Neuronal stem cell (in vitro differentiated cells): ENCODE results near the gene PNMA8C.
A peak's percentile ranks its signal among the peaks of the same experiment; 100 is the strongest.

Experiments used
- DNase-seq: peaks from one replicate; pipeline ENCODE4 v3.0.0-alpha.2; 2013; ENCODE audit warnings: low spot score
- H2AFZ ChIP-seq: one replicate; pipeline ENCODE4 v1.6.1; 2013; ENCODE audit warnings: mild to moderate bottlenecking, low read length, inconsistent platforms
- H2AK5ac ChIP-seq: 2 replicates; pipeline ENCODE4 v1.6.1; 2013; ENCODE audit warnings: low read depth, mild to moderate bottlenecking, inconsistent platforms, low read length, moderate library complexity, mixed read lengths
- H2BK120ac ChIP-seq: 2 replicates; pipeline ENCODE4 v1.6.1; 2013; ENCODE audit warnings: low read depth, mild to moderate bottlenecking, inconsistent platforms, low read length, moderate library complexity, mixed read lengths
- H2BK12ac ChIP-seq: one replicate; pipeline ENCODE4 v1.6.1; 2013; ENCODE audit warnings: low read length, inconsistent platforms
- H2BK15ac ChIP-seq: 2 replicates; pipeline ENCODE4 v1.6.1; 2013; ENCODE audit warnings: mild to moderate bottlenecking, low read length, inconsistent platforms, mixed read lengths
- H2BK5ac ChIP-seq: one replicate; pipeline ENCODE4 v1.6.1; 2013; ENCODE audit warnings: inconsistent platforms, mild to moderate bottlenecking, low read length, moderate library complexity
- H3K14ac ChIP-seq: one replicate; pipeline ENCODE4 v1.6.1; 2013; ENCODE audit warnings: low read length, inconsistent platforms
- H3K18ac ChIP-seq: 2 replicates; pipeline ENCODE4 v1.6.1; 2013; ENCODE audit warnings: low read length, inconsistent platforms
- H3K23ac ChIP-seq: 2 replicates; pipeline ENCODE4 v1.6.1; 2013; ENCODE audit warnings: low read depth, mild to moderate bottlenecking, mixed read lengths, low read length, inconsistent platforms; ENCODE audit not compliant: poor library complexity
- H3K27ac ChIP-seq: replicated peaks from 3 replicates; pipeline ENCODE4 v1.5.1; 2013; ENCODE audit warnings: low read length, inconsistent platforms
- H3K27me3 ChIP-seq, 3 experiments: 2 replicates each; pipeline ENCODE4 v1.6.1; 2013; ENCODE audit warnings: low read length in 3 of 3, mild to moderate bottlenecking in 2 of 3, inconsistent platforms in 1 of 3, low read depth in 1 of 3, mixed read lengths in 1 of 3, moderate library complexity in 1 of 3; ENCODE audit not compliant: control insufficient read depth in 3 of 3, insufficient read depth in 3 of 3
- H3K36me3 ChIP-seq, 2 donors: replicated peaks in 1 of 2; 2 replicates each; pipeline ENCODE4 v1.6.1; 2013; ENCODE audit warnings: low read length in 2 of 2; ENCODE audit not compliant: control insufficient read depth in 2 of 2, insufficient read depth in 2 of 2
- H3K4ac ChIP-seq: 2 replicates; pipeline ENCODE4 v1.6.1; 2013; ENCODE audit warnings: inconsistent platforms, mild to moderate bottlenecking, low read length, moderate library complexity
- H3K4me1 ChIP-seq, 2 donors: 1 replicate in 1 of 2; 2 replicates in 1 of 2; pipeline ENCODE4 v1.6.1; 2013; ENCODE audit warnings: low read length in 2 of 2, low read depth in 1 of 2; ENCODE audit not compliant: control insufficient read depth in 2 of 2, insufficient read depth in 1 of 2
- H3K4me2 ChIP-seq: one replicate; pipeline ENCODE4 v1.6.1; 2013; ENCODE audit warnings: mild to moderate bottlenecking, low read length, inconsistent platforms; ENCODE audit not compliant: insufficient read depth, poor library complexity, severe bottlenecking
- H3K4me3 ChIP-seq, 2 donors: 2 replicates each; pipeline ENCODE4 v1.5.1; 2013; ENCODE audit warnings: low read length in 2 of 2, mild to moderate bottlenecking in 2 of 2, inconsistent platforms in 1 of 2, moderate library complexity in 1 of 2
- H3K79me1 ChIP-seq: one replicate; pipeline ENCODE4 v1.6.1; 2013; ENCODE audit warnings: low read depth, mild to moderate bottlenecking, inconsistent platforms, low read length, moderate library complexity
- H3K9ac ChIP-seq: one replicate; pipeline ENCODE4 v1.6.1; 2013; ENCODE audit warnings: mild to moderate bottlenecking, low read depth, low read length, inconsistent platforms; ENCODE audit not compliant: poor library complexity
- H3K9me3 ChIP-seq, 2 donors: replicated peaks in 1 of 2; 2 replicates each; pipeline versions ENCODE3 to v1.6.1; 2013; ENCODE audit warnings: low read length in 2 of 2, mild to moderate bottlenecking in 2 of 2, inconsistent platforms in 1 of 2, low read depth in 1 of 2, mixed read lengths in 1 of 2, moderate library complexity in 1 of 2; ENCODE audit not compliant: control insufficient read depth in 2 of 2, insufficient read depth in 1 of 2
- H4K8ac ChIP-seq: one replicate; pipeline ENCODE4 v1.6.1; 2013; ENCODE audit warnings: low read depth, mild to moderate bottlenecking, inconsistent platforms, low read length, moderate library complexity
- H4K91ac ChIP-seq: one replicate; pipeline ENCODE4 v1.6.1; 2013; ENCODE audit warnings: low read length, low read depth, mild to moderate bottlenecking, inconsistent platforms; ENCODE audit not compliant: poor library complexity
- WGBS, 2 donors: extraction: QIAGEN DNeasy Blood & Tissue Kit; methylation state at CpG; one replicate each; pipeline ENCODE4 v1.1.7; 2013; ENCODE audit warnings: missing lambda C conversion rate in 2 of 2, mixed read lengths in 1 of 2; ENCODE audit not compliant: insufficient read length in 2 of 2, insufficient replicate concordance in 1 of 2; ENCODE audit errors: extremely low coverage in 2 of 2; 5-methylcytosine and 5-hydroxymethylcytosine counted together

The PNMA8C gene

GRCh38 chr19:46393456-46394401 is 35.0 kb downstream of the PNMA8C start:
- no peak for DNase-seq
- Histone ChIP-seq H2BK120ac (no peak overlapping the region), H3K4me2 (no peak overlapping the region), H3K27ac (no peak overlapping the region), H3K4ac (no peak overlapping the region), H3K14ac (no peak overlapping the region), H3K4me1 (peaks cover 3% of the 10 kb centered on the region in 2 donors), H3K79me1 (peaks cover 2% of the 10 kb centered on the region), H3K23ac (no peak overlapping the region), H2AFZ (no peak overlapping the region), H4K91ac (no peak overlapping the region), H4K8ac (no peak overlapping the region), H3K36me3 (peaks cover 17 to 52% of the 10 kb centered on the region in 2 donors), H2BK12ac (no peak overlapping the region), H3K4me3 (no peak overlapping the region), H3K9me3 (peaks cover 3 to 4% of the 10 kb centered on the region in 2 donors), H2AK5ac (no peak overlapping the region), H3K27me3 (no peaks in the 10 kb centered on the region), H3K9ac (peak overlapping the region; percentile 44), H2BK15ac (no peak overlapping the region), H3K18ac (no peak overlapping the region), H2BK5ac (peak overlapping the region; percentile 53)
- WGBS, 2 donors, result no CpG with 5 or more reads among the region's 21 CpGs

DNA sequence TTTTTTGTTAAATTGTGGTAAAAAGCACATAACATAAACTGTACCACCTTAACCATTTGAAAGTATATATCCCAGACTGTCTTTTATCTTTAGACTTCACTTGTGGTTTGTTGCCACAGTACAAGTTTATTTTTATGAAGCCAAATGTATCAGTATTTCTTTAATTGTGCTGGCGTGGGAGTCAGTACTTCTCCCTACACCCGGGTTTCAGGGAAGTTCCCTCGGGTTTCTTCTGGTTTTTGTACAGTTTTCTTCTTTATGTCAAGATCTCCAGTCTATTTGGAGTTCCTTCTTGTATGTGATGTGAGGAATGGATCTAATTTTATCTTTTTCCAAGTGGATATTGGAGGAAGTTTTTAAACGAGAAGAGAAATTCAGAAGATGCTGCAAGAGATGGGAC is 35.9 kb downstream of the PNMA8C start:
- no peak overlapping the region for H2BK15ac ChIP-seq
- no peak for DNase-seq
- H3K27ac ChIP-seq, result no peak overlapping the region
- no peaks in the 10 kb centered on the region for H3K27me3 ChIP-seq
- no peak overlapping the region for H3K23ac ChIP-seq
- H3K36me3 ChIP-seq, result peaks cover 26 to 61% of the 10 kb centered on the region in 2 donors
- H3K4me2 ChIP-seq, result no peak overlapping the region
- H3K14ac ChIP-seq, result no peak overlapping the region
- H3K79me1 ChIP-seq, result peaks cover 2% of the 10 kb centered on the region
- H2BK120ac ChIP-seq, result no peak overlapping the region
- no peak overlapping the region for H4K91ac ChIP-seq
- no peak overlapping the region for H2BK5ac ChIP-seq
- H3K18ac ChIP-seq, result no peak overlapping the region
- no peak overlapping the region for H3K4ac ChIP-seq
- H2AK5ac ChIP-seq, result no peak overlapping the region
- WGBS, 2 donors, result no CpG with 5 or more reads among the region's 4 CpGs
- H3K4me1 ChIP-seq, result peaks cover 3% of the 10 kb centered on the region in 2 donors
- no peak overlapping the region for H2BK12ac ChIP-seq
- H3K4me3 ChIP-seq, result no peak overlapping the region
- H3K9ac ChIP-seq, result no peak overlapping the region
- no peak overlapping the region for H2AFZ ChIP-seq
- H4K8ac ChIP-seq, result no peak overlapping the region
- peaks cover 3 to 8% of the 10 kb centered on the region in 2 donors for H3K9me3 ChIP-seq

- Histone ChIP-seq H3K4ac (no peak overlapping the region), H4K91ac (no peak overlapping the region), H2AFZ (no peak overlapping the region), H2BK120ac (no peak overlapping the region), H3K9me3 (peaks cover 3 to 8% of the 10 kb centered on the region in 2 donors), H2BK12ac (no peak overlapping the region), H3K4me3 (no peak overlapping the region), H3K18ac (no peak overlapping the region), H2BK5ac (no peak overlapping the region), H2BK15ac (no peak overlapping the region), H3K4me2 (no peak overlapping the region), H3K4me1 (peaks cover 0 to 3% of the 10 kb centered on the region in 2 donors), H3K23ac (no peak overlapping the region), H3K27me3 (no peaks in the 10 kb centered on the region), H4K8ac (no peak overlapping the region), H3K27ac (no peak overlapping the region), H3K36me3 (peaks cover 31 to 66% of the 10 kb centered on the region in 2 donors), H3K9ac (no peak overlapping the region), H3K14ac (no peak overlapping the region), H3K79me1 (peaks cover 2% of the 10 kb centered on the region), H2AK5ac (no peak overlapping the region)
- no CpG with 5 or more reads among the region's 21 CpGs for WGBS, 2 donors
- DNase-seq, result no peak
Measured at GRCh38 chr19:46392252-46392801, 36.4 kb downstream of the PNMA8C start.
